GM12872 (cell line): ENCODE data around the gene PLXNB2.

Source experiments
- CTCF ChIP-seq: IDR thresholded peaks from 3 replicates; pipeline ENCODE4 v1.5.1; 2011; ENCODE audit warnings: low read depth, mild to moderate bottlenecking, low read length, moderate library complexity; ENCODE audit not compliant: insufficient read depth

PLXNB2 gene

GRCh38 chr22:50316114-50317065 lies 8.9 kb upstream of the PLXNB2 start:
- no peak for TF ChIP-seq CTCF

GRCh38 chr22:50315289-50316113 lies 8.1 kb upstream of the PLXNB2 start:
- TF ChIP-seq CTCF = no peak

DNA sequence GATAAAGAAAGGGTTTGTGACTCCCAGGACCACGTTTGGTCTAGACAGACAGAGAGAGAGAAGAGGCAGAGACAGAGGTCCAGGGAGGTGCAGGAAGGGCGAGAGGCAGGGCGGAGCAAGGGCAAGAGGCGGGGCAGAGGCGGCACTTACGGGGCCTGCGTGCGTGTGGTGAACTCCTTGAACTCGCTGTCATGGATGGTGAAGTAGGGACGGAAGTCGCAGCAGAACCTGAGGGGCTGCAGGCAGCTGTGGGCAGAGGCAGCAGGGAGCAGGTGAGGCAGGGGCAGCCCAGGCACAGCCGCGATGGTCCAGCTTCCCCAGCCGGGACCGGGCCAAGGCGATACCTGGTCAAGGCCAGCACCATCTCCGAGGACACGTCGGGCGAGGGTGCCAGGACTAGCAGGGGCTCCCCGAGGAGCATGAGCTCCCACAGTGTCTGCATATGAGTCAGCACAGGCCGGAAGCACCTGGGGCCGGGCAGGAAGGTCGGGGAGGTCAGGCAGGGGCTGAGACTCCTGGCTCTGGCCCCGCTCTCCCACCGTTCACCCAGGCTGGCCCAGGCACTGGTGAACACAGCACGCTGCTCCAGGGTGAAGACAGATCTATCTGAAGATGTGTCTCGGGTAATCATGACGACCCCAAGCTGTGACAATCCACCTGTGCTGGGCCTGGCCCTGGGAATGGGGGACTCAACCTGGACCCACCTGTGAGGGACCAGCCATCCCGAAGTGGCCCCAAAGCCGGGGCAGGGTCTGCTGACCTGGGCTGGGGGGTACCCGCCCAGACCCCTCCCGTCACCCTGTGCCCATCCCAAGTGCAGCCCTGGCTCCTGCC lies 7.2 kb upstream of the PLXNB2 start:
- TF ChIP-seq CTCF = no peak

- no peak for TF ChIP-seq CTCF
Observed at GRCh38 chr22:50314081-50314454, 6.6 kb upstream of the PLXNB2 start.

GRCh38 chr22:50313600-50313999 lies 6.2 kb upstream of the PLXNB2 start:
- TF ChIP-seq CTCF = no peak

DNA sequence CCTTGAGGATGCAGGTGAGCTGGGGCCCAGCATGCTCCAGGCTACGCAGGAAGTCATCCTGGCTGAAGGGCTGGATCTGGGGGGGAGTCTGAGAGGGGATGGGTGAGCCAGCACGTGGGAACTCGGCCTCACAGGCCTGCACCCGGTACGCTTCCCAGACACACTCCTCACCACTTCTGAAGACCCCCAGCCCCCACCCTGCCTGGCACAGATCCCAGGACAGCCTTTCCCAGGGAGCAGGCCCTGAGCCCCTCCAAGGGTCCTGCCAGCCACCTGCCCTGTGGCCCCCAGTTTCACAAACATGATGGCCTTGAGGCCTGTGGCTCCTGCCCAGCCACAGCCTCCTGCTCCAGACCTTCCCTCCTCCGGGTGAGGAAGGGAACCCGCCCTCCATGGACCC lies 5.6 kb upstream of the PLXNB2 start:
- TF ChIP-seq CTCF = no peak

- TF ChIP-seq CTCF = no peak
Observed at GRCh38 chr22:50312371-50312770, 4.9 kb upstream of the PLXNB2 start.
